Ovary (tissue), 1 donor: ENCODE results near the gene CRADD.

Source experiments
- EP300 ChIP-seq: sonication (generic); formaldehyde crosslinking; IDR thresholded peaks from one replicate; pipeline ENCODE4 v1.6.1; 2017; ENCODE audit warnings: antibody characterized with exemption
- POLR2A ChIP-seq: fragments of 450-650 bp; IDR thresholded peaks from one replicate; pipeline ENCODE4 v1.6.1; 2017; ENCODE audit warnings: antibody characterized with exemption, mild to moderate bottlenecking, moderate library complexity

- no peak for TF ChIP-seq EP300
- no peak for TF ChIP-seq POLR2A
These were observed 178.1 kb downstream of the CRADD start for GRCh38 chr12:93855261-93855660.
